NCI-H446 (cell line): Measurements from ENCODE around the gene ERICH6B.
"Not testable (repeated sequence)": the region's sequence is repeated elsewhere in the genome, so short reads cannot be mapped to it uniquely, and the experiment has no call there.

Experiments
- DNase-seq, 2 experiments: peaks; one replicate each; lab custom pipeline; 2025; lab: John Stamatoyannopoulos, UW

The ERICH6B gene

GRCh38 chr13:45615501-45616101, at the start of gene ERICH6B:
Gene ERICH6B, minus strand, starts transcription at chr13:45615739. Its CDS starts 18,734 bp downstream, at chr13:45597005.
- no peak for DNase-seq

GRCh38 chr13:45662903-45663302, 47.4 kb upstream of the ERICH6B start:
- not testable (repeated sequence) for DNase-seq

GRCh38 chr13:45662162-45662561, 46.6 kb upstream of the ERICH6B start:
- DNase-seq: no peak

- DNase-seq: not testable (repeated sequence)
These were observed 44.9 kb upstream of the ERICH6B start for GRCh38 chr13:45660458-45660857.

GRCh38 chr13:45659536-45659935, 44.0 kb upstream of the ERICH6B start:
- DNase-seq: no peak

- no peak for DNase-seq
These were observed 43.2 kb upstream of the ERICH6B start for GRCh38 chr13:45658586-45659235.

- no peak for DNase-seq
These were observed 39.3 kb upstream of the ERICH6B start for GRCh38 chr13:45654633-45655349.

- not testable (repeated sequence) for DNase-seq
These were observed 29.7 kb upstream of the ERICH6B start for GRCh38 chr13:45645263-45645662.

- DNase-seq: not testable (repeated sequence)
These were observed 26.6 kb upstream of the ERICH6B start for GRCh38 chr13:45642159-45642558.

GRCh38 chr13:45635291-45635690, 19.8 kb upstream of the ERICH6B start:
- DNase-seq: not testable (repeated sequence)

GRCh38 chr13:45630791-45631190, 15.3 kb upstream of the ERICH6B start:
- DNase-seq: no peak

GRCh38 chr13:45629940-45630339, 14.4 kb upstream of the ERICH6B start:
- DNase-seq: no peak

- no peak for DNase-seq
These were observed 12.6 kb upstream of the ERICH6B start for GRCh38 chr13:45628094-45628493.

- DNase-seq: no peak
These were observed 12.1 kb upstream of the ERICH6B start for GRCh38 chr13:45627656-45628055.

- no peak for DNase-seq
These were observed 11.3 kb upstream of the ERICH6B start for GRCh38 chr13:45626731-45627374.

- peak in 1 of 2 experiments; percentile 2 for DNase-seq
These were observed 8.1 kb upstream of the ERICH6B start for GRCh38 chr13:45623516-45624090.

GRCh38 chr13:45621950-45622349, 6.4 kb upstream of the ERICH6B start:
- no peak for DNase-seq

GRCh38 chr13:45607931-45608330, 7.6 kb downstream of the ERICH6B start:
- no peak for DNase-seq

- DNase-seq: no peak
These were observed 10.6 kb downstream of the ERICH6B start for GRCh38 chr13:45604892-45605291.

GRCh38 chr13:45603338-45603737, 12.2 kb downstream of the ERICH6B start:
- no peak for DNase-seq

GRCh38 chr13:45602183-45603170, 13.1 kb downstream of the ERICH6B start:
- DNase-seq: no peak
